GM15510 (cell line): ENCODE data around the gene VIPR1.

Experiments used
- POLR2A ChIP-seq: IDR thresholded peaks from 3 replicates; pipeline ENCODE4 v1.6.1; 2011; ENCODE audit warnings: borderline replicate concordance; ENCODE audit not compliant: insufficient read length; ENCODE audit errors: extremely low read depth

VIPR1 gene

GRCh38 chr3:42513121-42513520 lies 10.7 kb downstream of the VIPR1 start:
- TF ChIP-seq POLR2A = no peak

GRCh38 chr3:42513521-42513920 lies 11.1 kb downstream of the VIPR1 start:
- no peak for TF ChIP-seq POLR2A

GRCh38 chr3:42514876-42515275 lies 12.4 kb downstream of the VIPR1 start:
- TF ChIP-seq POLR2A = no peak

GRCh38 chr3:42515391-42515916 lies 13.0 kb downstream of the VIPR1 start:
- TF ChIP-seq POLR2A = no peak

GRCh38 chr3:42515976-42516375 lies 13.5 kb downstream of the VIPR1 start:
- no peak for TF ChIP-seq POLR2A

- TF ChIP-seq POLR2A = no peak
These were observed 14.0 kb downstream of the VIPR1 start for GRCh38 chr3:42516443-42516842.

- TF ChIP-seq POLR2A = no peak
These were observed 14.7 kb downstream of the VIPR1 start for GRCh38 chr3:42517117-42517516.

- no peak for TF ChIP-seq POLR2A
These were observed 16.5 kb downstream of the VIPR1 start for GRCh38 chr3:42518800-42519567.

- no peak for TF ChIP-seq POLR2A
These were observed 17.1 kb downstream of the VIPR1 start for GRCh38 chr3:42519568-42519962.

- no peak for TF ChIP-seq POLR2A
These were observed 17.9 kb downstream of the VIPR1 start for GRCh38 chr3:42520336-42520735.

GRCh38 chr3:42520906-42521305 lies 18.5 kb downstream of the VIPR1 start:
- no peak for TF ChIP-seq POLR2A

- no peak for TF ChIP-seq POLR2A
These were observed 22.3 kb downstream of the VIPR1 start for GRCh38 chr3:42524751-42525150.

- TF ChIP-seq POLR2A = no peak
These were observed 22.8 kb downstream of the VIPR1 start for GRCh38 chr3:42525212-42525611.

GRCh38 chr3:42525736-42526345 lies 23.4 kb downstream of the VIPR1 start:
- no peak for TF ChIP-seq POLR2A

- TF ChIP-seq POLR2A = no peak
These were observed 24.3 kb downstream of the VIPR1 start for GRCh38 chr3:42526616-42527367.

- TF ChIP-seq POLR2A = no peak
These were observed 25.0 kb downstream of the VIPR1 start for GRCh38 chr3:42527368-42527917.

GRCh38 chr3:42529468-42529867 lies 27.0 kb downstream of the VIPR1 start:
- TF ChIP-seq POLR2A = no peak
